Neural cell (in vitro differentiated cells): Measurements from ENCODE around the gene IKZF1.

Experiments used
- EP300 ChIP-seq: fragments of 450-650 bp; conservative IDR thresholded peaks from 2 replicates; pipeline ENCODE4 v1.6.1; 2014; ENCODE audit warnings: antibody characterized with exemption, mild to moderate bottlenecking, moderate library complexity; ENCODE audit not compliant: poor library complexity, severe bottlenecking
- EZH2 ChIP-seq: fragments of 200-600, 300-800 bp; shearing (Covaris generic), sonication (generic); IDR thresholded peaks from 2 replicates; pipeline ENCODE4 v1.6.1; 2014; ENCODE audit warnings: antibody characterized with exemption, low read length, borderline replicate concordance, mild to moderate bottlenecking; ENCODE audit not compliant: insufficient read depth, poor library complexity, severe bottlenecking
- MXI1 ChIP-seq: fragments of 450-650 bp; conservative IDR thresholded peaks from 2 replicates; pipeline ENCODE4 v1.6.1; 2014; ENCODE audit warnings: antibody characterized with exemption, mild to moderate bottlenecking; ENCODE audit not compliant: poor library complexity, severe bottlenecking
- POLR2AphosphoS5 ChIP-seq: IDR thresholded peaks from 2 replicates; pipeline ENCODE4 v1.6.1; 2012
- RAD21 ChIP-seq: fragments of 450-650 bp; conservative IDR thresholded peaks from 2 replicates; pipeline ENCODE4 v1.6.1; 2014; ENCODE audit warnings: antibody characterized with exemption, mild to moderate bottlenecking, moderate library complexity
- SMC3 ChIP-seq: fragments of 450-650 bp; conservative IDR thresholded peaks from 2 replicates; pipeline ENCODE4 v1.6.1; 2014; ENCODE audit warnings: antibody characterized with exemption, mild to moderate bottlenecking, moderate library complexity; ENCODE audit not compliant: poor library complexity
- TAF1 ChIP-seq: IDR thresholded peaks from 2 replicates; pipeline ENCODE4 v1.6.1; 2012; ENCODE audit warnings: low read depth
- TF ChIP-seq, protein P1 (sequence below): fragments of 450-650 bp; IDR thresholded peaks from 2 replicates; pipeline ENCODE4 v1.5.1; 2014; ENCODE audit warnings: antibody characterized with exemption, mild to moderate bottlenecking, moderate library complexity; ENCODE audit not compliant: poor library complexity, severe bottlenecking
- TF ChIP-seq, protein P2 (sequence below): IDR thresholded peaks from 2 replicates; pipeline ENCODE4 v1.6.1; 2012; ENCODE audit warnings: borderline replicate concordance

DNA sequence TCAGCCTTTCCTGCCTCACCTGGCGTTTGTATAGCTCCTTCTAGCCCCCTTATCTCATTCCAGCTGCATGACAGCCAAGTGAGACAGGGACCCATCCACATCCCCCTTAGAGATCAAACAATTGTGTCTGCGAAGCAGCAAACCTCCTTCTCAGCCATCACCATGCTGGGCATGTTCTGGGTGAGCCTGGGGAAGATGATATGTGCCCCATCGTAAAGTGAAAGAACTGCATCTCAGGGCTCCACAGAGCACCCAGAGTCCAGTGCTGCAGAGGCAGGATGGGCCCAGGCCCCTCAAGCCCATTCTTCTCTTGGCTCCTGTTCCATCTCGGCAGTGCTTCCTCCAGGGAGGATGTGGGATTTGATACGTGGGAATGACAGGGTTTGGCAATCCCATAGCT is 102.4 kb downstream of the IKZF1 start:
- TF ChIP-seq, protein P1, sequence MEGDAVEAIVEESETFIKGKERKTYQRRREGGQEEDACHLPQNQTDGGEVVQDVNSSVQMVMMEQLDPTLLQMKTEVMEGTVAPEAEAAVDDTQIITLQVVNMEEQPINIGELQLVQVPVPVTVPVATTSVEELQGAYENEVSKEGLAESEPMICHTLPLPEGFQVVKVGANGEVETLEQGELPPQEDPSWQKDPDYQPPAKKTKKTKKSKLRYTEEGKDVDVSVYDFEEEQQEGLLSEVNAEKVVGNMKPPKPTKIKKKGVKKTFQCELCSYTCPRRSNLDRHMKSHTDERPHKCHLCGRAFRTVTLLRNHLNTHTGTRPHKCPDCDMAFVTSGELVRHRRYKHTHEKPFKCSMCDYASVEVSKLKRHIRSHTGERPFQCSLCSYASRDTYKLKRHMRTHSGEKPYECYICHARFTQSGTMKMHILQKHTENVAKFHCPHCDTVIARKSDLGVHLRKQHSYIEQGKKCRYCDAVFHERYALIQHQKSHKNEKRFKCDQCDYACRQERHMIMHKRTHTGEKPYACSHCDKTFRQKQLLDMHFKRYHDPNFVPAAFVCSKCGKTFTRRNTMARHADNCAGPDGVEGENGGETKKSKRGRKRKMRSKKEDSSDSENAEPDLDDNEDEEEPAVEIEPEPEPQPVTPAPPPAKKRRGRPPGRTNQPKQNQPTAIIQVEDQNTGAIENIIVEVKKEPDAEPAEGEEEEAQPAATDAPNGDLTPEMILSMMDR = no peak
- TF ChIP-seq EZH2 = no peak
- no peak for TF ChIP-seq EP300
- TF ChIP-seq POLR2AphosphoS5 = no peak
- no peak for TF ChIP-seq SMC3
- no peak for TF ChIP-seq TAF1
- TF ChIP-seq, protein P2, sequence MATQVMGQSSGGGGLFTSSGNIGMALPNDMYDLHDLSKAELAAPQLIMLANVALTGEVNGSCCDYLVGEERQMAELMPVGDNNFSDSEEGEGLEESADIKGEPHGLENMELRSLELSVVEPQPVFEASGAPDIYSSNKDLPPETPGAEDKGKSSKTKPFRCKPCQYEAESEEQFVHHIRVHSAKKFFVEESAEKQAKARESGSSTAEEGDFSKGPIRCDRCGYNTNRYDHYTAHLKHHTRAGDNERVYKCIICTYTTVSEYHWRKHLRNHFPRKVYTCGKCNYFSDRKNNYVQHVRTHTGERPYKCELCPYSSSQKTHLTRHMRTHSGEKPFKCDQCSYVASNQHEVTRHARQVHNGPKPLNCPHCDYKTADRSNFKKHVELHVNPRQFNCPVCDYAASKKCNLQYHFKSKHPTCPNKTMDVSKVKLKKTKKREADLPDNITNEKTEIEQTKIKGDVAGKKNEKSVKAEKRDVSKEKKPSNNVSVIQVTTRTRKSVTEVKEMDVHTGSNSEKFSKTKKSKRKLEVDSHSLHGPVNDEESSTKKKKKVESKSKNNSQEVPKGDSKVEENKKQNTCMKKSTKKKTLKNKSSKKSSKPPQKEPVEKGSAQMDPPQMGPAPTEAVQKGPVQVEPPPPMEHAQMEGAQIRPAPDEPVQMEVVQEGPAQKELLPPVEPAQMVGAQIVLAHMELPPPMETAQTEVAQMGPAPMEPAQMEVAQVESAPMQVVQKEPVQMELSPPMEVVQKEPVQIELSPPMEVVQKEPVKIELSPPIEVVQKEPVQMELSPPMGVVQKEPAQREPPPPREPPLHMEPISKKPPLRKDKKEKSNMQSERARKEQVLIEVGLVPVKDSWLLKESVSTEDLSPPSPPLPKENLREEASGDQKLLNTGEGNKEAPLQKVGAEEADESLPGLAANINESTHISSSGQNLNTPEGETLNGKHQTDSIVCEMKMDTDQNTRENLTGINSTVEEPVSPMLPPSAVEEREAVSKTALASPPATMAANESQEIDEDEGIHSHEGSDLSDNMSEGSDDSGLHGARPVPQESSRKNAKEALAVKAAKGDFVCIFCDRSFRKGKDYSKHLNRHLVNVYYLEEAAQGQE = no peak
- TF ChIP-seq RAD21 = no peak
- TF ChIP-seq MXI1 = no peak
